GM23338 (cell line): ENCODE results near the gene TRAF3IP3. TPM values are rescaled to one million over a fixed set of nuclear protein-coding genes. Genes with fewer than 3 reads are reported as not detected.

Experiments
- ATAC-seq: fragments of 200-7000 bp; cut with Tn5 transposase; 3 replicates; pipeline ENCODE4 v1.9.1; 2020
- DNase-seq: peaks from one replicate; pipeline ENCODE4 v3.0.0-alpha.2; 2015; ENCODE audit warnings: low spot score
- H2AFZ ChIP-seq: fragments of 200-600 bp; sonication (generic); 2 replicates; pipeline ENCODE4 v1.8.0; 2016; ENCODE audit warnings: antibody characterized with exemption, mild to moderate bottlenecking, moderate library complexity
- H3F3A ChIP-seq: fragments of 200-600 bp; sonication (generic); replicated peaks from 2 replicates; pipeline ENCODE4 v1.8.0; 2017; ENCODE audit warnings: antibody characterized with exemption, mixed run types, low read depth
- H3K27ac ChIP-seq: fragments of 200-600 bp; sonication (generic); 2 replicates; pipeline ENCODE4 v1.6.1; 2016; ENCODE audit warnings: low read depth
- H3K27me3 ChIP-seq: fragments of 200-600 bp; sonication (generic); 2 replicates; pipeline ENCODE4 v1.8.0; 2016; ENCODE audit warnings: mild to moderate bottlenecking, mixed run types, moderate library complexity; ENCODE audit not compliant: insufficient read depth
- H3K36me3 ChIP-seq: fragments of 200-600 bp; sonication (generic); 2 replicates; pipeline ENCODE4 v1.8.0; 2016; ENCODE audit warnings: mild to moderate bottlenecking; ENCODE audit not compliant: insufficient read depth
- H3K4me1 ChIP-seq: fragments of 200-600 bp; sonication (generic); 2 replicates; pipeline ENCODE4 v1.8.0; 2016; ENCODE audit warnings: mild to moderate bottlenecking, moderate library complexity; ENCODE audit not compliant: insufficient read depth
- H3K4me2 ChIP-seq: fragments of 200-600 bp; sonication (generic); 2 replicates; pipeline ENCODE4 v1.7.1; 2017; ENCODE audit warnings: mixed run types
- H3K4me3 ChIP-seq: fragments of 200-600 bp; sonication (generic); 2 replicates; pipeline ENCODE4 v1.6.1; 2016; ENCODE audit warnings: mixed run types
- H3K79me2 ChIP-seq: fragments of 200-600 bp; sonication (generic); replicated peaks from 2 replicates; pipeline ENCODE4 v1.8.0; 2017; ENCODE audit warnings: mild to moderate bottlenecking; ENCODE audit not compliant: insufficient read depth
- H3K9me2 ChIP-seq: fragments of 200-600 bp; sonication (generic); 2 replicates; pipeline ENCODE4 v1.8.0; 2017; ENCODE audit not compliant: insufficient read depth
- H4K20me1 ChIP-seq: fragments of 200-600 bp; sonication (generic); replicated peaks from 2 replicates; pipeline ENCODE4 v1.8.0; 2017; ENCODE audit warnings: mild to moderate bottlenecking; ENCODE audit not compliant: insufficient read depth
- H3K27ac Mint-ChIP-seq: 2 replicates; pipeline ENCODE4 v1.8.0; 2020; ENCODE audit warnings: inconsistent platforms, mild to moderate bottlenecking, moderate library complexity, mixed read lengths
- H3K27me3 Mint-ChIP-seq: 3 replicates; pipeline ENCODE4 v1.8.0; 2022; ENCODE audit warnings: low read depth, mild to moderate bottlenecking, moderate library complexity, mixed read lengths, inconsistent platforms; ENCODE audit not compliant: insufficient read depth, poor library complexity
- H3K36me3 Mint-ChIP-seq: 3 replicates; pipeline ENCODE4 v1.8.0; 2021; ENCODE audit warnings: low read depth, mild to moderate bottlenecking, inconsistent platforms, moderate library complexity, mixed read lengths
- H3K4me1 Mint-ChIP-seq: 3 replicates; pipeline ENCODE4 v1.8.0; 2020; ENCODE audit warnings: mild to moderate bottlenecking, inconsistent platforms, mixed read lengths
- H3K4me3 Mint-ChIP-seq: 3 replicates; pipeline ENCODE4 v1.8.0; 2021; ENCODE audit warnings: moderate library complexity, mild to moderate bottlenecking, inconsistent platforms, mixed read lengths
- H3K9me3 Mint-ChIP-seq: 3 replicates; pipeline ENCODE4 v1.8.0; 2020; ENCODE audit warnings: moderate library complexity, mild to moderate bottlenecking, inconsistent platforms, mixed read lengths
- CREB1 ChIP-seq: fragments of 250-450 bp; sonication (Bioruptor Pico); IDR thresholded peaks from 2 replicates; pipeline ENCODE4 v1.5.0; 2020; ENCODE audit warnings: low read depth, mild to moderate bottlenecking, moderate library complexity
- EZH2 ChIP-seq: fragments of 200-600 bp; sonication (generic); IDR thresholded peaks from one replicate; pipeline ENCODE4 v1.8.0; 2017; ENCODE audit warnings: antibody characterized with exemption, mild to moderate bottlenecking, low read depth; ENCODE audit not compliant: unreplicated experiment
- EZH2phosphoT487 ChIP-seq: fragments of 200-600 bp; sonication (generic); IDR thresholded peaks from one replicate; pipeline ENCODE4 v1.8.1; 2018; ENCODE audit warnings: antibody characterized with exemption; ENCODE audit not compliant: unreplicated experiment
- JUNB ChIP-seq: IDR thresholded peaks from one replicate; pipeline ENCODE4 v1.6.1; 2016; ENCODE audit warnings: antibody characterized with exemption; ENCODE audit not compliant: unreplicated experiment
- NANOG ChIP-seq: IDR thresholded peaks from 2 replicates; pipeline ENCODE4 v1.6.1; 2016; ENCODE audit warnings: antibody characterized with exemption, borderline replicate concordance
- POLR2AphosphoS5 ChIP-seq: IDR thresholded peaks from 2 replicates; pipeline ENCODE4 v1.6.1; 2016; ENCODE audit warnings: antibody characterized with exemption, low read depth
- STAT1 ChIP-seq: IDR thresholded peaks from one replicate; pipeline ENCODE4 v1.6.1; 2016; ENCODE audit warnings: antibody characterized with exemption; ENCODE audit not compliant: unreplicated experiment
- ZNF114 ChIP-seq: fragments of 250-450 bp; sonication (Bioruptor Pico); IDR thresholded peaks from 2 replicates; pipeline ENCODE4 v1.5.0; 2020; ENCODE audit warnings: mild to moderate bottlenecking, moderate library complexity
- ZNF331 ChIP-seq: fragments of 250-450 bp; sonication (Bioruptor Pico); IDR thresholded peaks from 2 replicates; pipeline ENCODE4 v1.5.0; 2020; ENCODE audit warnings: low read depth, mild to moderate bottlenecking, moderate library complexity
- polyA plus RNA-seq: library from polyadenylated mRNA; unstranded; fragments of >200 nt; fragmentation: Nextera tagmentation; extraction: Ambion mirVana; gene quantifications from 2 replicates; pipeline ENCODE4 v1.2.1, GENCODE V29; 2016
- total RNA-seq: library from RNA; depleted of rRNA; stranded (reverse); fragments of >200 nt; shearing (Covaris generic); gene quantifications from 2 replicates; pipeline ENCODE4 v1.2.3, GENCODE V29; 2014
- TF ChIP-seq, protein P1 (sequence below): IDR thresholded peaks from 2 replicates; pipeline ENCODE4 v1.6.1; 2016; ENCODE audit warnings: antibody characterized with exemption
- TF ChIP-seq, protein P2 (sequence below): fragments of 250-450 bp; sonication (Bioruptor Pico); IDR thresholded peaks from 2 replicates; pipeline ENCODE4 v1.5.0; 2020; ENCODE audit warnings: mild to moderate bottlenecking, moderate library complexity
- TF ChIP-seq, protein P3 (sequence below): IDR thresholded peaks from one replicate; pipeline ENCODE4 v1.6.1; 2018; ENCODE audit warnings: antibody characterized with exemption; ENCODE audit not compliant: unreplicated experiment
- TF ChIP-seq, protein P4 (sequence below), 2 experiments: fragments of 200-600 bp in 1 of 2; sonication (generic) in 1 of 2; conservative IDR thresholded peaks; 2 replicates each; pipeline versions ENCODE4 v1.5.1 to v1.6.1; 2016 to 2017; ENCODE audit warnings: antibody characterized with exemption in 2 of 2, low read depth in 2 of 2, mild to moderate bottlenecking in 2 of 2, moderate library complexity in 1 of 2

TRAF3IP3 gene
- total and polyA plus RNA-seq, 2 experiments from 2014 or later, result not detected

DNA sequence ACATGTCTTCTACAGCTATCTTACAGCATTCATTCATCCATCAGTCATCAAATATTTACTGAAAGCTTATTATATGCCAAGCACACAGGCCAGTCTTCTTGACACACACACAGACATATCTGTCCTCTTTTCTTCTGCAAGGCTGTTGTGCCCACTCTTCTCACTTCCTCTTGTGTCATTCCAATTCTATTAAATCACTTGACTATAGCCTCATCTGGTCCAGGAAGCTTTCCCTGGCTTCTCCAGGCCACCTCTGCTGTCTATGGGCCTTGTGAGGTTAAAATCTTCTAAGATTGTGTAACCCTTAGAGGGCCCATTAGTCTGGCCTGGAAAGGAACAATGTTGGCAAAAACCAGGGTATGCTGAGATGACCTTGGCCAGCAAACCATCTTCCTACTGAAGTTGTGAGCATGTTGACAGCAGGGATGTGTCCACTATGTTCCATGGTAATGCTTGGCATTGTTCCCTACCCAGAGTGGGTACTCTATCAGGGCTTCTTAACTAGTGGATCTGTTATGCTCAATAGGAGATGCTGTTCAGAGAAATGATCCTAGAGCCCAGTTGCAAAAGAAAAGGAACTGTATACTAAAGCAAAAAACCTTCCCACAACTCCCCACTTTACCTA is 5.3 kb downstream of the TRAF3IP3 start:
- no peak overlapping the region for H3K4me3 Mint-ChIP-seq

More for the DNA sequence above, 5.3 kb downstream of the TRAF3IP3 start:
- Mint-ChIP-seq H3K9me3 (no peaks in the 10 kb centered on the region), H3K27me3 (peaks cover 6% of the 10 kb centered on the region), H3K36me3 (no peaks in the 10 kb centered on the region), H3K4me1 (no peaks in the 10 kb centered on the region), H3K27ac (no peak overlapping the region)
- ATAC-seq, result no peak
- H3K36me3 ChIP-seq, result no peaks in the 10 kb centered on the region
- H3K4me2 ChIP-seq, result no peak overlapping the region
- no peak for TF ChIP-seq ZNF331
- TF ChIP-seq, protein P1, sequence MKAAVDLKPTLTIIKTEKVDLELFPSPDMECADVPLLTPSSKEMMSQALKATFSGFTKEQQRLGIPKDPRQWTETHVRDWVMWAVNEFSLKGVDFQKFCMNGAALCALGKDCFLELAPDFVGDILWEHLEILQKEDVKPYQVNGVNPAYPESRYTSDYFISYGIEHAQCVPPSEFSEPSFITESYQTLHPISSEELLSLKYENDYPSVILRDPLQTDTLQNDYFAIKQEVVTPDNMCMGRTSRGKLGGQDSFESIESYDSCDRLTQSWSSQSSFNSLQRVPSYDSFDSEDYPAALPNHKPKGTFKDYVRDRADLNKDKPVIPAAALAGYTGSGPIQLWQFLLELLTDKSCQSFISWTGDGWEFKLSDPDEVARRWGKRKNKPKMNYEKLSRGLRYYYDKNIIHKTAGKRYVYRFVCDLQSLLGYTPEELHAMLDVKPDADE, result no peak
- TF ChIP-seq, protein P2, sequence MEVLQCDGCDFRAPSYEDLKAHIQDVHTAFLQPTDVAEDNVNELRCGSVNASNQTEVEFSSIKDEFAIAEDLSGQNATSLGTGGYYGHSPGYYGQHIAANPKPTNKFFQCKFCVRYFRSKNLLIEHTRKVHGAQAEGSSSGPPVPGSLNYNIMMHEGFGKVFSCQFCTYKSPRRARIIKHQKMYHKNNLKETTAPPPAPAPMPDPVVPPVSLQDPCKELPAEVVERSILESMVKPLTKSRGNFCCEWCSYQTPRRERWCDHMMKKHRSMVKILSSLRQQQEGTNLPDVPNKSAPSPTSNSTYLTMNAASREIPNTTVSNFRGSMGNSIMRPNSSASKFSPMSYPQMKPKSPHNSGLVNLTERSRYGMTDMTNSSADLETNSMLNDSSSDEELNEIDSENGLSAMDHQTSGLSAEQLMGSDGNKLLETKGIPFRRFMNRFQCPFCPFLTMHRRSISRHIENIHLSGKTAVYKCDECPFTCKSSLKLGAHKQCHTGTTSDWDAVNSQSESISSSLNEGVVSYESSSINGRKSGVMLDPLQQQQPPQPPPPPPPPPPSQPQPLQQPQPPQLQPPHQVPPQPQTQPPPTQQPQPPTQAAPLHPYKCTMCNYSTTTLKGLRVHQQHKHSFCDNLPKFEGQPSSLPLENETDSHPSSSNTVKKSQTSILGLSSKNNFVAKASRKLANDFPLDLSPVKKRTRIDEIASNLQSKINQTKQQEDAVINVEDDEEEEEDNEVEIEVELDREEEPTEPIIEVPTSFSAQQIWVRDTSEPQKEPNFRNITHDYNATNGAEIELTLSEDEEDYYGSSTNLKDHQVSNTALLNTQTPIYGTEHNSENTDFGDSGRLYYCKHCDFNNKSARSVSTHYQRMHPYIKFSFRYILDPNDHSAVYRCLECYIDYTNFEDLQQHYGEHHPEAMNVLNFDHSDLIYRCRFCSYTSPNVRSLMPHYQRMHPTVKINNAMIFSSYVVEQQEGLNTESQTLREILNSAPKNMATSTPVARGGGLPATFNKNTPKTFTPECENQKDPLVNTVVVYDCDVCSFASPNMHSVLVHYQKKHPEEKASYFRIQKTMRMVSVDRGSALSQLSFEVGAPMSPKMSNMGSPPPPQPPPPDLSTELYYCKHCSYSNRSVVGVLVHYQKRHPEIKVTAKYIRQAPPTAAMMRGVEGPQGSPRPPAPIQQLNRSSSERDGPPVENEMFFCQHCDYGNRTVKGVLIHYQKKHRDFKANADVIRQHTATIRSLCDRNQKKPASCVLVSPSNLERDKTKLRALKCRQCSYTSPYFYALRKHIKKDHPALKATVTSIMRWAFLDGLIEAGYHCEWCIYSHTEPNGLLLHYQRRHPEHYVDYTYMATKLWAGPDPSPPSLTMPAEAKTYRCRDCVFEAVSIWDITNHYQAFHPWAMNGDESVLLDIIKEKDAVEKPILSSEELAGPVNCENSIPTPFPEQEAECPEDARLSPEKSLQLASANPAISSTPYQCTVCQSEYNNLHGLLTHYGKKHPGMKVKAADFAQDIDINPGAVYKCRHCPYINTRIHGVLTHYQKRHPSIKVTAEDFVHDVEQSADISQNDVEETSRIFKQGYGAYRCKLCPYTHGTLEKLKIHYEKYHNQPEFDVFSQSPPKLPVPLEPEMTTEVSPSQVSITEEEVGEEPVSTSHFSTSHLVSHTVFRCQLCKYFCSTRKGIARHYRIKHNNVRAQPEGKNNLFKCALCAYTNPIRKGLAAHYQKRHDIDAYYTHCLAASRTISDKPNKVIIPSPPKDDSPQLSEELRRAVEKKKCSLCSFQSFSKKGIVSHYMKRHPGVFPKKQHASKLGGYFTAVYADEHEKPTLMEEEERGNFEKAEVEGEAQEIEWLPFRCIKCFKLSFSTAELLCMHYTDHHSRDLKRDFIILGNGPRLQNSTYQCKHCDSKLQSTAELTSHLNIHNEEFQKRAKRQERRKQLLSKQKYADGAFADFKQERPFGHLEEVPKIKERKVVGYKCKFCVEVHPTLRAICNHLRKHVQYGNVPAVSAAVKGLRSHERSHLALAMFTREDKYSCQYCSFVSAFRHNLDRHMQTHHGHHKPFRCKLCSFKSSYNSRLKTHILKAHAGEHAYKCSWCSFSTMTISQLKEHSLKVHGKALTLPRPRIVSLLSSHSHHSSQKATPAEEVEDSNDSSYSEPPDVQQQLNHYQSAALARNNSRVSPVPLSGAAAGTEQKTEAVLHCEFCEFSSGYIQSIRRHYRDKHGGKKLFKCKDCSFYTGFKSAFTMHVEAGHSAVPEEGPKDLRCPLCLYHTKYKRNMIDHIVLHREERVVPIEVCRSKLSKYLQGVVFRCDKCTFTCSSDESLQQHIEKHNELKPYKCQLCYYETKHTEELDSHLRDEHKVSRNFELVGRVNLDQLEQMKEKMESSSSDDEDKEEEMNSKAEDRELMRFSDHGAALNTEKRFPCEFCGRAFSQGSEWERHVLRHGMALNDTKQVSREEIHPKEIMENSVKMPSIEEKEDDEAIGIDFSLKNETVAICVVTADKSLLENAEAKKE (CRISPR knock-in tag), result no peak
- no peak for TF ChIP-seq JUNB
- TF ChIP-seq CREB1 (CRISPR knock-in tag), result no peak
- no peak for TF ChIP-seq ZNF114 (CRISPR knock-in tag)
- TF ChIP-seq, protein P3, sequence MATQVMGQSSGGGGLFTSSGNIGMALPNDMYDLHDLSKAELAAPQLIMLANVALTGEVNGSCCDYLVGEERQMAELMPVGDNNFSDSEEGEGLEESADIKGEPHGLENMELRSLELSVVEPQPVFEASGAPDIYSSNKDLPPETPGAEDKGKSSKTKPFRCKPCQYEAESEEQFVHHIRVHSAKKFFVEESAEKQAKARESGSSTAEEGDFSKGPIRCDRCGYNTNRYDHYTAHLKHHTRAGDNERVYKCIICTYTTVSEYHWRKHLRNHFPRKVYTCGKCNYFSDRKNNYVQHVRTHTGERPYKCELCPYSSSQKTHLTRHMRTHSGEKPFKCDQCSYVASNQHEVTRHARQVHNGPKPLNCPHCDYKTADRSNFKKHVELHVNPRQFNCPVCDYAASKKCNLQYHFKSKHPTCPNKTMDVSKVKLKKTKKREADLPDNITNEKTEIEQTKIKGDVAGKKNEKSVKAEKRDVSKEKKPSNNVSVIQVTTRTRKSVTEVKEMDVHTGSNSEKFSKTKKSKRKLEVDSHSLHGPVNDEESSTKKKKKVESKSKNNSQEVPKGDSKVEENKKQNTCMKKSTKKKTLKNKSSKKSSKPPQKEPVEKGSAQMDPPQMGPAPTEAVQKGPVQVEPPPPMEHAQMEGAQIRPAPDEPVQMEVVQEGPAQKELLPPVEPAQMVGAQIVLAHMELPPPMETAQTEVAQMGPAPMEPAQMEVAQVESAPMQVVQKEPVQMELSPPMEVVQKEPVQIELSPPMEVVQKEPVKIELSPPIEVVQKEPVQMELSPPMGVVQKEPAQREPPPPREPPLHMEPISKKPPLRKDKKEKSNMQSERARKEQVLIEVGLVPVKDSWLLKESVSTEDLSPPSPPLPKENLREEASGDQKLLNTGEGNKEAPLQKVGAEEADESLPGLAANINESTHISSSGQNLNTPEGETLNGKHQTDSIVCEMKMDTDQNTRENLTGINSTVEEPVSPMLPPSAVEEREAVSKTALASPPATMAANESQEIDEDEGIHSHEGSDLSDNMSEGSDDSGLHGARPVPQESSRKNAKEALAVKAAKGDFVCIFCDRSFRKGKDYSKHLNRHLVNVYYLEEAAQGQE, result no peak
- TF ChIP-seq EZH2phosphoT487, result no peak
- TF ChIP-seq, protein P4, sequence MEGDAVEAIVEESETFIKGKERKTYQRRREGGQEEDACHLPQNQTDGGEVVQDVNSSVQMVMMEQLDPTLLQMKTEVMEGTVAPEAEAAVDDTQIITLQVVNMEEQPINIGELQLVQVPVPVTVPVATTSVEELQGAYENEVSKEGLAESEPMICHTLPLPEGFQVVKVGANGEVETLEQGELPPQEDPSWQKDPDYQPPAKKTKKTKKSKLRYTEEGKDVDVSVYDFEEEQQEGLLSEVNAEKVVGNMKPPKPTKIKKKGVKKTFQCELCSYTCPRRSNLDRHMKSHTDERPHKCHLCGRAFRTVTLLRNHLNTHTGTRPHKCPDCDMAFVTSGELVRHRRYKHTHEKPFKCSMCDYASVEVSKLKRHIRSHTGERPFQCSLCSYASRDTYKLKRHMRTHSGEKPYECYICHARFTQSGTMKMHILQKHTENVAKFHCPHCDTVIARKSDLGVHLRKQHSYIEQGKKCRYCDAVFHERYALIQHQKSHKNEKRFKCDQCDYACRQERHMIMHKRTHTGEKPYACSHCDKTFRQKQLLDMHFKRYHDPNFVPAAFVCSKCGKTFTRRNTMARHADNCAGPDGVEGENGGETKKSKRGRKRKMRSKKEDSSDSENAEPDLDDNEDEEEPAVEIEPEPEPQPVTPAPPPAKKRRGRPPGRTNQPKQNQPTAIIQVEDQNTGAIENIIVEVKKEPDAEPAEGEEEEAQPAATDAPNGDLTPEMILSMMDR (conservative IDR thresholded peaks at IDR 0.05; ENCODE audit: low read depth in 2 of 2), result no peak
- TF ChIP-seq POLR2AphosphoS5, result no peak
- no peak for TF ChIP-seq NANOG
- TF ChIP-seq EZH2, result no peak
- TF ChIP-seq STAT1, result no peak
- no peak overlapping the region for H3K27ac ChIP-seq
- no peaks in the 10 kb centered on the region for H3K4me1 ChIP-seq
- H3K79me2 ChIP-seq, result no peaks in the 10 kb centered on the region
- no peaks in the 10 kb centered on the region for H3F3A ChIP-seq
- H3K9me2 ChIP-seq, result 0 out of 2 replicates have a peak, but pooled peaks cover 3% of the 10 kb centered on the region
- no peaks in the 10 kb centered on the region for H4K20me1 ChIP-seq
- H2AFZ ChIP-seq, result no peak overlapping the region
- no peak overlapping the region for H3K4me3 ChIP-seq
- DNase-seq, result no peak
- H3K27me3 ChIP-seq, result no peaks in the 10 kb centered on the region
